ENCODE measurements around the gene ATP8B2.
"Not testable (repeated sequence)": the region's sequence is repeated elsewhere in the genome, so short reads cannot be mapped to it uniquely, and the experiment has no call there.

ATP8B2 gene

GRCh38 chr1:154360288-154360687, 35.0 kb downstream of the ATP8B2 start:
- TF ChIP-seq CTCF (conservative IDR thresholded peaks at IDR 0.05; ENCODE audit: low read depth, low read length) = no peak
- no peak for DNase-seq (ENCODE audit: low read depth)
- no peak overlapping the region for H3K4me3 ChIP-seq (ENCODE audit: low read length)

GRCh38 chr1:154360881-154361280, 35.6 kb downstream of the ATP8B2 start:
- not testable (repeated sequence) for H3K4me3 ChIP-seq (ENCODE audit: low read length); DNase-seq (ENCODE audit: low read depth)

- no peak for DNase-seq (ENCODE audit: low read depth)
- no peak for TF ChIP-seq CTCF (conservative IDR thresholded peaks at IDR 0.05; ENCODE audit: low read depth, low read length)
- H3K4me3 ChIP-seq (ENCODE audit: low read length) = no peak overlapping the region
Observed at GRCh38 chr1:154361357-154361756, 36.0 kb downstream of the ATP8B2 start.

- DNase-seq (ENCODE audit: low read depth) = no peak
- H3K4me3 ChIP-seq (ENCODE audit: low read length) = no peak overlapping the region
- no peak for TF ChIP-seq CTCF (conservative IDR thresholded peaks at IDR 0.05; ENCODE audit: low read depth, low read length)
Observed at GRCh38 chr1:154371436-154371835, 46.1 kb downstream of the ATP8B2 start.

- DNase-seq (ENCODE audit: low read depth); H3K4me3 ChIP-seq (ENCODE audit: low read length): not testable (repeated sequence)
Observed at GRCh38 chr1:154373777-154374357, 48.5 kb downstream of the ATP8B2 start.

- no peak for DNase-seq (ENCODE audit: low read depth)
- H3K4me3 ChIP-seq (ENCODE audit: low read length) = no peak overlapping the region
- TF ChIP-seq CTCF (conservative IDR thresholded peaks at IDR 0.05; ENCODE audit: low read depth, low read length) = no peak
Observed at GRCh38 chr1:154379301-154379700, 54.0 kb downstream of the ATP8B2 start.

GRCh38 chr1:154384650-154385489, 59.5 kb downstream of the ATP8B2 start:
- DNase-seq (ENCODE audit: low read depth) = no peak
- TF ChIP-seq CTCF (conservative IDR thresholded peaks at IDR 0.05; ENCODE audit: low read depth, low read length) = no peak

GRCh38 chr1:154386643-154387352, 61.5 kb downstream of the ATP8B2 start:
- no peak for TF ChIP-seq CTCF (conservative IDR thresholded peaks at IDR 0.05; ENCODE audit: low read depth, low read length)
- DNase-seq (ENCODE audit: low read depth) = no peak
- no peak overlapping the region for H3K4me3 ChIP-seq (ENCODE audit: low read length)

More at GRCh38 chr1:154384650-154385489, 59.5 kb downstream of the ATP8B2 start:
- no peak overlapping the region for H3K4me3 ChIP-seq (ENCODE audit: low read length)
